PC-3 (cell line): ENCODE measurements around the gene NBAS.

ENCODE experiments used
- EZH2 ChIP-seq: fragments of 300-600 bp; sonication (generic); IDR thresholded peaks from one replicate; pipeline ENCODE4 v1.6.1; 2017; ENCODE audit warnings: antibody characterized with exemption, mild to moderate bottlenecking, low read length; ENCODE audit not compliant: unreplicated experiment
- TF ChIP-seq, protein P1 (sequence below): fragments of 300-600 bp; sonication (generic); conservative IDR thresholded peaks from 2 replicates; pipeline ENCODE4 v1.5.1; 2017; ENCODE audit warnings: antibody characterized with exemption, low read depth, mild to moderate bottlenecking, low read length

DNA sequence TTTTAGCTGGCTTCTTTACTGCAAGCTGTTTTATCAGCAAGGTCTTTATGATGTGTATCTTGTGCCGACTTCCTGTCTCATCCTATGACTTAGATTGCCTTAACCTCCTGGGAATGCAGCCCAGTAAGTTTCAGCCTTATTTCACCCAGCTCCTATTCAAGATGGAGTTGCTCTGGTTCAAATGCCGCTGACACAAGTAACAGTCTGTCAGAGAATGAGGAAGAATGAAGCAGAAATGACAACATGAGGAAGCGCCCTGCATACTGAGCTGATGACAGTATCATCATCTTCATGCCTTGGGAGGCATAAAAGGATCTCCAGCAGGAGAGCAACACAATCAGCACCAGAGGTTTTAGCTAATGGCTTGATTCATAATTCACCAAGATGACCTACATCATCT, 309.4 kb downstream of the NBAS start:
- TF ChIP-seq, protein P1, sequence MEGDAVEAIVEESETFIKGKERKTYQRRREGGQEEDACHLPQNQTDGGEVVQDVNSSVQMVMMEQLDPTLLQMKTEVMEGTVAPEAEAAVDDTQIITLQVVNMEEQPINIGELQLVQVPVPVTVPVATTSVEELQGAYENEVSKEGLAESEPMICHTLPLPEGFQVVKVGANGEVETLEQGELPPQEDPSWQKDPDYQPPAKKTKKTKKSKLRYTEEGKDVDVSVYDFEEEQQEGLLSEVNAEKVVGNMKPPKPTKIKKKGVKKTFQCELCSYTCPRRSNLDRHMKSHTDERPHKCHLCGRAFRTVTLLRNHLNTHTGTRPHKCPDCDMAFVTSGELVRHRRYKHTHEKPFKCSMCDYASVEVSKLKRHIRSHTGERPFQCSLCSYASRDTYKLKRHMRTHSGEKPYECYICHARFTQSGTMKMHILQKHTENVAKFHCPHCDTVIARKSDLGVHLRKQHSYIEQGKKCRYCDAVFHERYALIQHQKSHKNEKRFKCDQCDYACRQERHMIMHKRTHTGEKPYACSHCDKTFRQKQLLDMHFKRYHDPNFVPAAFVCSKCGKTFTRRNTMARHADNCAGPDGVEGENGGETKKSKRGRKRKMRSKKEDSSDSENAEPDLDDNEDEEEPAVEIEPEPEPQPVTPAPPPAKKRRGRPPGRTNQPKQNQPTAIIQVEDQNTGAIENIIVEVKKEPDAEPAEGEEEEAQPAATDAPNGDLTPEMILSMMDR: no peak
- no peak for TF ChIP-seq EZH2
